GM21423 (cell line): ENCODE data around the gene POLR3GL.
"Not testable (repeated sequence)": the region's sequence is repeated elsewhere in the genome, so short reads cannot be mapped to it uniquely, and the experiment has no call there.

ENCODE experiments used
- ATAC-seq: cut with Tn5 transposase; IDR thresholded peaks from one replicate; pipeline ENCODE4 v1.9.1; 2021; ENCODE audit warnings: mild to moderate bottlenecking, moderate library complexity; ENCODE audit not compliant: unreplicated experiment

Gene POLR3GL

DNA sequence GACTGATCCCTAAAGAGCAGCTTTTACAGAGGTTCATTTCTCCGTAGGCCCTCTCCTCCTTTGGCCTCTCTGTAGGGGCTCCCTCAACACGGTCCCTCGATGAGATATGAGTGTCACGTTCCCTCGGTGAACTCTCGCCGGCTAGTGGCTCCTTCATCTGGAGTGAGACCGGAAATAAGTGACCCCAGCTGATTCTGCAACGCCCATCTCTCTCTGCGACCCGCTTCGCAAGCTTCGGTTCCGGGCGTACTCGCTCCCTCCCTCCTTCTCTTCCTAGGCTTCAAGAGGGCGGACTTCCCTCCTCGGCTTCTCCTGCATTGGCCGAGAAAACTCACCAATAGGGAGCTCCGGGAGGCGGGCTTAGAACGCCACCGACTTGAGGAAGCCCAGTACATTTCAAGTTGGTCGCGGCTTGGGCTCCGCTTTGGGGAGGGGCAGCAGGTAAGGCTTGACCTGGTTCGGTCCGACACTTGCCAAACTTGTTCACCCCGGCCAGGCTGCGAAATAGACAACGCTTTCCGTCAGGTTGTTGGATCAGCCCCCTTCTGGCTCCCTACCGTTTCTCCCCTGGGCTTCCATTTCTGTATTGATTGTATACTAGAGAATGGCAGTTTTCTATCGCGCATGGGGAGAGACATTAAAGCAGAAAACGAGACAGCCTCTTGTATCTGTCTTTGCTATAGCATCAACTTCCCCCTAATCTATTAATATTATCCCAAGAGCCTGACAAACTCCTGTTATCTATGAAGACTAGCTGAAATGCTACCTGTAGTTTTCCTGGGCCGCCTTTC, at the start of gene POLR3GL, which contains the start of gene ANKRD34A:
POLR3GL (plus strand) TSS at position 363 of the 791 bp plus-strand sequence. CDS start 10,176 bp downstream, outside the sequence.
ANKRD34A (minus strand) TSS at position 248 of the 791 bp plus-strand sequence. CDS start 2,816 bp downstream, outside the sequence.
- ATAC-seq: peak; percentile 86

- no peak for ATAC-seq
Measured at GRCh38 chr1:145916745-145917144, 47.7 kb upstream of the POLR3GL start.

DNA sequence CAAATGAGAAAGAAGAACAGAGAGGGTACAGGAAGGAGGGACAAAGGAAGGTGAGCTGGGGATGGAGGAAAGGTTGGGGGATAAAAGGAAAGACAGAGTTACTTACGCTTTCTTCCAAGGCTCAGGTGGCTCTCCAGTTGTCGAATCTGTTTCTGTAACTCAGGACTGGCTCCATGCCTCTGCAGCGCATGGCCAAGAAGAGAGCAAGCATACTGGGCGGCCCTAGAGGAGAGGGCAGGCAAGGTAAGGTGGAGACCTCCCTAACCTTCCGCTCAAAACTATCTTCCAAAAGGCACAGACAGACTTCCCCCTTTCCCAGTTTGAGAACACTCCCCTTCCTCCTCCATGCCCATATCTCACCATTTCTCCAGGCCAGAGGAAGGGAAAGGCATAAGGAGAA, 46.9 kb upstream of the POLR3GL start:
- ATAC-seq: no peak

GRCh38 chr1:145918144-145918991, 46.1 kb upstream of the POLR3GL start, which contains the start of gene PEX11B:
TSS of gene PEX11B (minus strand) at chr1:145918717. CDS start at chr1:145918688, 29 bp downstream.
- peak; percentile 80 for ATAC-seq

DNA sequence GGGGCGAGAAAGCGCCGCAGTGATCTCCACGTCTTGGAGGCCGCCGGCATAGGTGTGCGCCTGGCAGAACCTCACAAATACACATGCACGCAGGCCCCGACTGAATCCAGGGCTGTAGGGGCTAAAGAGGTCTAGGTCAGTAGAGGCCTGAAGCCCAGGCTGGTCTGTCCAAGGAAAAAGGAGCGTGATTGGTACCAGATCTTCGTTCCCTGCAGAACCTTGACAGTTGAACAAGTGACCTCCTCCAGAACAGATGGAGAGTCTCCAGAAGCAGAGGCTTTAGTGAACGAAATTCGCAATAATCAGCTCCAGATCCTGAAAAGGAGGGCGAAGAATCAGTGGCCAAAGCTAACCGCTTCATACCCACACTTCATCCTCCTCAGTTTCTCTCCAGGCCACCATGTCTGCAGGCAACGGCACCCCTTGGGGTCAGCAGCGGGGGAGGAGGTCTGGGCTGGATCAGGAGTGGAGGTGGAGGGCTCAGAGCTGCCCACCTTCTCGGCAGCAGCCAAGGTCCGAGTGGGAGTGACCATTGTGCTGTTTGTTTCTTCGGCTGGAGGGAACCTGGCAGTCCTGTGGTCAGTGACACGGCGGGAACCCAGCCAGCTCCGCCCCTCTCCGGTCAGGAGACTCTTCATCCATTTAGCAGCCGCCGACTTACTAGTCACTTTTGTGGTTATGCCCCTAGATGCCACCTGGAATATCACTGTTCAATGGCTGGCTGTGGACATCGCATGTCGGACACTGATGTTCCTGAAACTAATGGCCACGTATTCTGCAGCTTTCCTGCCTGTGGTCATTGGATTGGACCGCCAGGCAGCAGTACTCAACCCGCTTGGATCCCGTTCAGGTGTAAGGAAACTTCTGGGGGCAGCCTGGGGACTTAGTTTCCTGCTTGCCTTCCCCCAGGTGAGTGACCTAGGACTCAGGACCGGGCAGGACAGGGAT, 45.2 kb upstream of the POLR3GL start:
- ATAC-seq: peak; percentile 17

GRCh38 chr1:145920297-145920696, 44.2 kb upstream of the POLR3GL start:
- ATAC-seq: not testable (repeated sequence)

DNA sequence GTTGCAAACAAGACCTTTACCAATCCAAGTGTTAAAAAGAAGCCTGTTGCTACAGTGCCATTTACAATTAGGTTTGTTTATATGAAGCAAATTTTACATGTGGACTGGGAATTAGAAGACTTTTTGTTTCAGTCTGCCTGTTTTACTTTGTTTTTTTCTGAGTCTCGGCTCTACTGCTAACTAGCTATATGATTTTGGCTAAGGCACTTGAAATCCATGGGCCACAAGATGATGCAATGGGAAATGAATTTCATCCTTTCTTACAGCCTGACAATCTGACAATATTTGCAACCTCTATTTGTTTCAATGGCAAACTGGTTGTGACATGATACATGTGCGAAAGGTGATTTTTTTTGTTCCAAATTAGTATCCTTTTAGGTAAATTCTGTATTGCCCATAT, 42.2 kb upstream of the POLR3GL start:
- no peak for ATAC-seq

GRCh38 chr1:145926686-145927062, 37.8 kb upstream of the POLR3GL start:
- no peak for ATAC-seq

DNA sequence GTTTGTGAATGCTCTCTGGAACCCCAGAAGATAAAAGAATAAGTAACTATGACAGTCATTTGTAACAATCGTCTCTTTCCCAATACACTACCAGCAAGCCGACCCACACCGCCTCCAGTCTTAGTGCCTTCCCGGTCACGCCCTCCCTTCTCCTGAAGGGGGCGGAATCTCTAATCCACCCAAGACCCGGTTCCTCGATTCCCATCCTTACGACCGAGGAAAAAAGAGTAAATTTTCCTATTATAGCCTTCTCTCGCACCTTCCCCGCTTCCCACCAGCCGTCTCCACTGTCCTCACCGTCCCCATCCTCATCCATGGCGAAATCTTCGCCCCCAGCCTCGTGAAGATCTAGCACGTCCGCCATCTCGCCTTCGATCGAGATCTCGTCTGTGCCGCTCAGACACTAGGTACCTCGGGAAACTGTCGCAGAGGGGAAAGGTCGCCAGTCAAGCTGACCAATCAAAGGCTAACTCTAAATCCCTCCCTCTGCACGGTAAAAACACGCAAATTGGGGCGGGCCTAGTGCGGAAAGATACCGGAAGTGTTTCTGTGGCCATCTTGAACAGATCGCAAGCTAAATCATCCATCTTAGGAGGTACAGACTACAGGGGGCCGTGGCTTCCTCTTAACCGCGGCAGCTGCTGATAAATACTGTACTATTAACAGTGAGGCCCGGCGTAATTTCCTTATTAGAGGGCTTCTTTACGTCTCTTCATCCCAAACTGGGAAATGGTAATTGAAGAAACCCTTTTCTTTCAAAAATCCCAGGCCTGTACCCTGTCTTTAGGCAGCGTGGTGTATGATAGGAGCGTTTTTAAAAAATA, 37.2 kb upstream of the POLR3GL start, which contains the start of gene RBM8A:
RBM8A (minus strand) TSS at position 422 of the 824 bp plus-strand sequence; CDS start at position 364, 58 bp downstream.
- peak; percentile 98 for ATAC-seq

DNA sequence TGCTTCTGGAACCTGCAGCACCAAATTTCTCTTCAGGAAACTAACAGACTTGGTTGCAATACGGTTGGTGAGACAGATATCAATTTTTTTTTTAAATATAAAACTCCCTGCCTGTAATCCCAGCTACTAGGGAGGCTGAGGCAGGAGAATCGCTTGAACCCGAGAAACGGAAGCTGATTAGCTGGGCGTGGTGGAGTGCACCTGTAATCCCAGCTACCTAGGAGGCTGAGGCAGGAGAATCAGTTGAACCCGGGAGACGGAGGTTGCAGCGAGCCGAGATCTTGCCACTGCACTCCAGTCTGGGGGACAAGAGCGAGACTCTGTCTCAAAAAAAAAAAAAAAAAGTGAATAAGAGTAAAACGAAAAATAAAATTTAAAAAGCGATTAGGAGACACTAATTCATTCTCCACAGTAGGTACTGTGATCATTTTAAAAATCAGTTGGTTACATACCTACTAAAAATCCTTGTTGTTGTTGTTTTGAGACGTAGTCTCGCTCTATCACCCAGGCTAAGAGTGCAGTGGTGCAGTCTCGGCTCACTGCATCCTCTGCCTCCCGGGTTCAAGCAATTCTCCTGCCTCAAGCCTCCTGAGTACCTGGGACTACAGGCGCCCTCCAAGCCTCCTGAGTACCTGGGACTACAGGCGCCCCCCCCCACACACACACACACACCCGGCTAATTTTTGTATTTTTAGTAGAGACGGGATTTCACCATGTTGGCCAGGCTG, 36.4 kb upstream of the POLR3GL start:
- no peak for ATAC-seq

- not testable (repeated sequence) for ATAC-seq
Measured at GRCh38 chr1:145932522-145933009, 31.9 kb upstream of the POLR3GL start.

DNA sequence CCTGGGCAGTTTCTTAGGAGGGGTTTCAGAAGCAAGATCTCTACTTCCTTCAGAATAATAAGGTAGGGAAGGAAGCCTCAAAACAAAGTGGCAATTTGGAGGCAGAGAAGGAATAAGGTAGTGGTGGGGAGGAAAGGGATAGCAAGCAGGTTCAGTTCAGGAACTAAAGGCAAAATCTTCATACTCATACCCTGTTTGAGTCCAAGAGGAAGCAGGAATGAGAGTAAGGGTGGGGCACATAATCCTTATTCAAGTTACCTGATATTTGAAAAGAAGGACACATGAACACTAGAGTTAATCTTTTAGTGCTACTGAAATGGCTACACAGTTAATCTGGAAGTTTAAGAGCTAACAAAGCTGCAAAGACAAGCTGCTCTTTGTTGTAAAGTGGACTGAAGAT, 28.8 kb upstream of the POLR3GL start:
- ATAC-seq: no peak

DNA sequence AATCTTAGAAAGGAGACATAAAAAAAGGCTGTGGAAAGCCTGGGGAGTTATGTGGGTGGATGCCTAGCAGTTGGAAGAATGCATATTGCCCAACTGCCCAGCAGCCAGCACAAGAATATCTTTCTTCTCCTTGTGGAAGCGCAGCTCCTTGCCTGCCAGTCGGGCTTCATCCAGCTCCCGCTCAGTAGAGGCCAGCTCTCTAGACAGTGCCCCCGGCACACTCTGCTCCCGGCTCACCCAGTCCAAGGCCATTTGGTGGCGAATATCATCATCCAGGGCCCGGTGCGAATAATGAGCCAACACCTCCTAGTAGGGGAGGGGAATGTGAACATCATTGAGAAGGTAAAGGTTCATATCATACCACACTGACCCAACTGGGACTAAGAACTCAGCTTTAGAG, 28.2 kb upstream of the POLR3GL start:
- ATAC-seq: no peak

DNA sequence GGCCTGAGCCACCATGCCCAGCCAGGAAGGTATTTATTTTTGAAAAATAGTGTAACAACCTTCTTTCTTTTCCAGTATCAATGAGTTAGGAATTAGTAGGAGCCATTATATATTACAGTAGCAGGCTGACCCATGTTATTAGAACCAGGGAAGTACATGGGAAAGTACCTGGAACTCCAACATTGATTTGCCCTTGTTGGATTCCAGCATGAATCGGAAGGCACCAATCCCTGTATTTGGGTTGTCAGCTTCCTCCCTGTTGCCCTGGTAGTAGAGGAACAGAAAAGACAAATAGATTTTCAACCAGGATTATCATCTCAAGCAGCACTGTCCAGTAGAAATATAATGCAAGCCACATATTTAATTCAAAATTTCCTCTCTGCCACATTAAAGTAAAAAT, 27.1 kb upstream of the POLR3GL start:
- ATAC-seq: no peak

DNA sequence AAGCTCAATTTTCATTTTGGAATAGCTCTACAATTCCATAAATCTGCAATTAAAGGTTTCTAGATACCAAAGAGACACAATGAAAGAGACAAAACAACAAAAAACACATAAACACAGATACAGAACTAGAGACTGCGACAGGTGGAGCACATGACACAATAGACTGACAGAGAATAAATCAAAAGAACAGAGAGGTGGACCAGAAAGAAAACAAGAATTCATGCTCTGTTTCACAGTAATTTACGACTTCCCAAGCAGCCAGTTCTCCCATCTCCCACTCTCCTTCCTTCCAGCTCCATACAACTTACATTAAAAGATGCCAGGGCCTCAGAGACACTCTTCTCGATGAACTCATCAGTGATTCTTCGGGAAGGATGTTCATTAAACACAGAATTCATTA, 22.1 kb upstream of the POLR3GL start:
- no peak for ATAC-seq

- ATAC-seq: no peak
Measured at GRCh38 chr1:145942871-145943270, 21.6 kb upstream of the POLR3GL start.

GRCh38 chr1:145944532-145944931, 20.0 kb upstream of the POLR3GL start:
- ATAC-seq: no peak

DNA sequence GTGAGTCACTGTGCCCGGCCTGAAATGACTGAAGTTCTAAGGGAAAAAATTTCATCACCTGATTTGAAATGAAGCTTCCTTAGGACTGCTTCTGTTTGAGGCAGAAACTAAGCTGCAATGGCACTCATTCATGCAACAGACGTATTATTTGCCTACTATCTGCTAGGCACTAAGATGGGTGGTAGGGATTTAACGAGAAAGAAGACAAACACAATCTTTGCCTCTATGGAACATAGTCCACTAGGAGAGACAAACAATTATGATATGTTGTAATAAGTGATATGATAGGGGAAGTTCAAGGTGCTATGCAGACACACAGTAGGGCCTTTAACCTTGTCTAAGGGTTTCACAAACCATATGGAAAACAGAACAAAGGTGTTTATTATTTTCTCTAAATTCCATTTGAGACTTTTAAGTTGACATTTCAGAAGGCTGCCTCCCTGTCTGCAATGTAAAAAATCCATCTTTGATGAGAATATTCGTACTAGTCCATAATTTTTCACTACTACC, 18.0 kb upstream of the POLR3GL start:
- no peak for ATAC-seq
